Aortic smooth muscle cell (primary cell): ENCODE results near the gene TRIM64. TPM values are rescaled to one million over a fixed set of nuclear protein-coding genes. Genes with fewer than 3 reads are reported as not detected.

Experiments used
- total RNA-seq: library from RNA; depleted of rRNA; stranded (reverse); fragments of >200 nt; gene quantifications from 2 replicates; pipeline ENCODE4 v1.2.3, GENCODE V29; 2014

The TRIM64 gene
- total RNA-seq: not detected in 2 replicates

GRCh38 chr11:89965737-89966136 lies at the start of gene TRIM64:
TRIM64 (plus strand) TSS chr11:89966037; CDS start chr11:89968504, 2,467 bp downstream.

GRCh38 chr11:89922195-89922660 lies 43.6 kb upstream of the TRIM64 start, which contains the start of gene TRIM49D1:
TRIM49D1 (minus strand) TSS chr11:89922245; CDS start chr11:89917710, 4,535 bp downstream.

GRCh38 chr11:89923764-89924163 lies 42.1 kb upstream of the TRIM64 start, which contains the start of gene TRIM49D2:
TRIM49D2 (plus strand) TSS chr11:89924064; CDS start chr11:89926762, 2,698 bp downstream.

Other genes starting within 250 kb of the TRIM64 start
- gene TRIM49, start 157.5 kb upstream of the TRIM64 start, total RNA-seq: not detected in 2 replicates
- gene TRIM64B, start 87.5 kb upstream of the TRIM64 start, total RNA-seq: not detected in 2 replicates
- not detected in 2 replicates for gene TRIM49D1, start 43.8 kb upstream of the TRIM64 start, total RNA-seq
- not detected in 2 replicates for gene TRIM49D2, start 42.0 kb upstream of the TRIM64 start, total RNA-seq
- not detected in 2 replicates for gene TRIM49C, start 65.1 kb downstream of the TRIM64 start, total RNA-seq
- not detected in 2 replicates for gene UBTFL1, start 119.9 kb downstream of the TRIM64 start, total RNA-seq
- gene NAALAD2, start 168.6 kb downstream of the TRIM64 start, total RNA-seq: 0.13 and 0.37 TPM in 2 replicates